A673 (cell line): ENCODE data around the gene IGFBP3. TPM values are rescaled to one million over a fixed set of nuclear protein-coding genes. Genes with fewer than 3 reads are reported as not detected.

ENCODE experiments used
- BruUV-seq: library from RNA; stranded (reverse); fragments of 400-500 nt; replicated peaks from 2 replicates; lab custom pipeline; 2021; lab: Mats Ljungman, UMichigan
- CTCF ChIA-PET: fragments of 300-600 bp; sonication (Branson Sonifier 250); formaldehyde crosslinking; loops from one replicate; lab custom pipeline; 2022; ENCODE audit warnings: antibody characterized with exemption; lab: Charles Lee
- POLR2A ChIA-PET: fragments of 300-600 bp; sonication (Branson Sonifier 250); formaldehyde crosslinking; loops from one replicate; lab custom pipeline; 2022; ENCODE audit warnings: antibody characterized with exemption; ENCODE audit not compliant: low non-redundant PET; lab: Charles Lee
- DNase-seq: peaks from one replicate; pipeline ENCODE4 v3.0.0-alpha.2; 2015; ENCODE audit warnings: low spot score
- H3K27ac ChIP-seq: fragments of 200-600 bp; sonication (generic); 2 replicates; pipeline ENCODE4 v1.5.1; 2016; ENCODE audit warnings: mixed run types, low read depth, mild to moderate bottlenecking, mixed read lengths, antibody characterized with exemption, low read length; ENCODE audit not compliant: poor library complexity, severe bottlenecking
- H3K27me3 ChIP-seq: fragments of 200-600 bp; sonication (generic); replicated peaks from 2 replicates; pipeline ENCODE4 v1.6.1; 2017; ENCODE audit warnings: mixed run types, low read depth, mild to moderate bottlenecking, mixed read lengths, antibody characterized with exemption, low read length; ENCODE audit not compliant: insufficient read depth, poor library complexity
- H3K36me3 ChIP-seq: fragments of 200-600 bp; sonication (generic); 2 replicates; pipeline ENCODE4 v1.6.1; 2016; ENCODE audit warnings: mixed run types, mild to moderate bottlenecking, mixed read lengths, antibody characterized with exemption, low read length; ENCODE audit not compliant: insufficient read depth, poor library complexity, severe bottlenecking
- H3K4me1 ChIP-seq: fragments of 200-600 bp; sonication (generic); 2 replicates; pipeline ENCODE4 v1.6.1; 2017; ENCODE audit warnings: mixed run types, mild to moderate bottlenecking, mixed read lengths, antibody characterized with exemption, low read length; ENCODE audit not compliant: insufficient read depth, poor library complexity, severe bottlenecking
- H3K4me3 ChIP-seq: fragments of 200-600 bp; sonication (generic); 2 replicates; pipeline ENCODE4 v1.5.1; 2016; ENCODE audit warnings: low read depth, mixed run types, mild to moderate bottlenecking, mixed read lengths, low read length; ENCODE audit not compliant: poor library complexity, severe bottlenecking
- H3K9me3 ChIP-seq: fragments of 200-600 bp; sonication (generic); 2 replicates; pipeline ENCODE4 v1.6.1; 2016; ENCODE audit warnings: mixed run types, low read depth, mild to moderate bottlenecking, mixed read lengths, antibody characterized with exemption, low read length; ENCODE audit not compliant: poor library complexity, severe bottlenecking
- EZH2 ChIP-seq: fragments of 200-600 bp; sonication (generic); IDR thresholded peaks from 2 replicates; pipeline ENCODE4 v1.6.1; 2017; ENCODE audit warnings: borderline replicate concordance, low read depth, mild to moderate bottlenecking, mixed read lengths, antibody characterized with exemption, low read length; ENCODE audit not compliant: poor library complexity, severe bottlenecking
- intact Hi-C: fragments of 100-400 bp; cut with micrococcal nuclease; formaldehyde crosslinking; loops from one replicate; pipeline ENCODE4 v1.10.0; 2022; ENCODE audit not compliant: unreplicated experiment
- total RNA-seq: library from RNA; stranded (reverse); gene quantifications from 2 replicates; pipeline ENCODE4 v1.2.3, GENCODE V29; 2021
- TF ChIP-seq, protein P1 (sequence below): fragments of 300-800, 200-600 bp; sonication (generic); conservative IDR thresholded peaks from 2 replicates; pipeline ENCODE4 v1.5.1; 2017; ENCODE audit warnings: low read depth, mild to moderate bottlenecking, antibody characterized with exemption, low read length, moderate library complexity, mixed read lengths

IGFBP3 gene
- total RNA-seq, 1 experiment from 2014 or later: 1.1 TPM

- ChIA-PET CTCF (no interaction called here), POLR2A (no interaction called here)
- no peak for DNase-seq
- H3K4me3 ChIP-seq: no peak overlapping the region
- H3K27me3 ChIP-seq: peaks cover 56% of the 10 kb centered on the region
- intact Hi-C loops: loop anchor here (10.0 kb wide), 1 partner anchor 1909 kb away; no protein-coding TSS in a partner anchor
- H3K27ac ChIP-seq: no peak overlapping the region
- H3K36me3 ChIP-seq: no peaks in the 10 kb centered on the region
- no TSS peak for BruUV-seq
- no peaks in the 10 kb centered on the region for H3K9me3 ChIP-seq
- no peaks in the 10 kb centered on the region for H3K4me1 ChIP-seq
- no peak for TF ChIP-seq EZH2
- TF ChIP-seq, protein P1, sequence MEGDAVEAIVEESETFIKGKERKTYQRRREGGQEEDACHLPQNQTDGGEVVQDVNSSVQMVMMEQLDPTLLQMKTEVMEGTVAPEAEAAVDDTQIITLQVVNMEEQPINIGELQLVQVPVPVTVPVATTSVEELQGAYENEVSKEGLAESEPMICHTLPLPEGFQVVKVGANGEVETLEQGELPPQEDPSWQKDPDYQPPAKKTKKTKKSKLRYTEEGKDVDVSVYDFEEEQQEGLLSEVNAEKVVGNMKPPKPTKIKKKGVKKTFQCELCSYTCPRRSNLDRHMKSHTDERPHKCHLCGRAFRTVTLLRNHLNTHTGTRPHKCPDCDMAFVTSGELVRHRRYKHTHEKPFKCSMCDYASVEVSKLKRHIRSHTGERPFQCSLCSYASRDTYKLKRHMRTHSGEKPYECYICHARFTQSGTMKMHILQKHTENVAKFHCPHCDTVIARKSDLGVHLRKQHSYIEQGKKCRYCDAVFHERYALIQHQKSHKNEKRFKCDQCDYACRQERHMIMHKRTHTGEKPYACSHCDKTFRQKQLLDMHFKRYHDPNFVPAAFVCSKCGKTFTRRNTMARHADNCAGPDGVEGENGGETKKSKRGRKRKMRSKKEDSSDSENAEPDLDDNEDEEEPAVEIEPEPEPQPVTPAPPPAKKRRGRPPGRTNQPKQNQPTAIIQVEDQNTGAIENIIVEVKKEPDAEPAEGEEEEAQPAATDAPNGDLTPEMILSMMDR: no peak
Observed at GRCh38 chr7:45915606-45916005, 5.5 kb downstream of the IGFBP3 start.

- BruUV-seq: no TSS peak
- Histone ChIP-seq H3K9me3 (no peaks in the 10 kb centered on the region), H3K4me1 (no peaks in the 10 kb centered on the region), H3K27ac (no peak overlapping the region), H3K36me3 (no peaks in the 10 kb centered on the region), H3K4me3 (no peak overlapping the region), H3K27me3 (peaks cover 49% of the 10 kb centered on the region)
- no peak for DNase-seq
- ChIA-PET POLR2A (no interaction called here), CTCF (no interaction called here)
- intact Hi-C loops: loop anchor here (10.0 kb wide), 1 partner anchor 1910 kb away; no protein-coding TSS in a partner anchor
- TF ChIP-seq, protein P1: no peak
- TF ChIP-seq EZH2: no peak
Observed at GRCh38 chr7:45914911-45915310, 6.2 kb downstream of the IGFBP3 start.

DNA sequence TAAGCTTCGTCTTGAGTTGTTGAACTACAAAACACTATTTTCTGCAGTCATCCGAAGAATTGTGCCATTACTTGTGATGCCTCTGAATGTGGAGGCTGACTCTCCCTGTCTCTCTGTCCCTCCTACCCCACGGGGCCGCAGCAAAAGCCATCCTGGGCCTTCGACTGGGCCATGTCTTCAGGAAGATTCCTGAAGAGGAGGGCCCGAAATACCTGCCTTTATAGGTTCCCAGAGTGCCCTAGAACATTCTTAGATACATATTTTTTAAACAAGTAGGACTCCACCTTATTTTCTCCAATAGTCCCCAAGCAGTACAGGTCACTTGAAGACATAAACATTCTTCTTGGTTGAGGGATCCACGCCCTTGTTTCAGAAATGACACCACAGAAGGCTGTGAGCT lies 8.1 kb downstream of the IGFBP3 start:
- no peaks in the 10 kb centered on the region for H3K9me3 ChIP-seq
- TF ChIP-seq EZH2: no peak
- TF ChIP-seq, protein P1: no peak
- DNase-seq: no peak
- CTCF ChIA-PET: no interaction called here
- H3K36me3 ChIP-seq: no peaks in the 10 kb centered on the region
- intact Hi-C loops: loop anchor here (10.0 kb wide), 1 partner anchor 1912 kb away; no protein-coding TSS in a partner anchor
- POLR2A ChIA-PET: no interaction called here
- no peaks in the 10 kb centered on the region for H3K4me1 ChIP-seq
- no peak overlapping the region for H3K27ac ChIP-seq
- no peak overlapping the region for H3K4me3 ChIP-seq
- no TSS peak for BruUV-seq
- peaks cover 30% of the 10 kb centered on the region for H3K27me3 ChIP-seq
